ENCODE results near the gene PRKAR1A.
"Not testable (repeated sequence)": the region's sequence is repeated elsewhere in the genome, so short reads cannot be mapped to it uniquely, and the experiment has no call there.

The PRKAR1A gene

GRCh38 chr17:68512247-68512959 lies at the start of gene PRKAR1A:
PRKAR1A (plus strand) TSS chr17:68512430; CDS start chr17:68515400, 2,970 bp downstream.
- in situ Hi-C loops (cut with MboI; ENCODE audit: low sequenced_read_pairs) = no loop called here

- in situ Hi-C loops (cut with MboI; ENCODE audit: low sequenced_read_pairs) = no loop called here
Measured at GRCh38 chr17:68463211-68464019, 48.8 kb upstream of the PRKAR1A start.

- in situ Hi-C loops (cut with MboI; ENCODE audit: low sequenced_read_pairs) = no loop called here
Measured at GRCh38 chr17:68468334-68468733, 43.9 kb upstream of the PRKAR1A start.

GRCh38 chr17:68468788-68469187 lies 43.4 kb upstream of the PRKAR1A start:
- in situ Hi-C loops (cut with MboI; ENCODE audit: low sequenced_read_pairs) = no loop called here

- in situ Hi-C loops (cut with MboI; ENCODE audit: low sequenced_read_pairs) = no loop called here
Measured at GRCh38 chr17:68470961-68471360, 41.3 kb upstream of the PRKAR1A start.

- in situ Hi-C loops (cut with MboI; ENCODE audit: low sequenced_read_pairs) = no loop called here
Measured at GRCh38 chr17:68480885-68481284, 31.3 kb upstream of the PRKAR1A start.

- in situ Hi-C loops (cut with MboI; ENCODE audit: low sequenced_read_pairs) = no loop called here
Measured at GRCh38 chr17:68482576-68483041, 29.6 kb upstream of the PRKAR1A start.

GRCh38 chr17:68484458-68484857 lies 27.8 kb upstream of the PRKAR1A start:
- in situ Hi-C loops (cut with MboI; ENCODE audit: low sequenced_read_pairs) = no loop called here

- in situ Hi-C loops (cut with MboI; ENCODE audit: low sequenced_read_pairs) = no loop called here
Measured at GRCh38 chr17:68489919-68490318, 22.3 kb upstream of the PRKAR1A start.

- in situ Hi-C loops (cut with MboI; ENCODE audit: low sequenced_read_pairs) = no loop called here
Measured at GRCh38 chr17:68491381-68492231, 20.6 kb upstream of the PRKAR1A start.

- in situ Hi-C loops (cut with MboI; ENCODE audit: low sequenced_read_pairs) = not testable (repeated sequence)
Measured at GRCh38 chr17:68492394-68493054, 19.7 kb upstream of the PRKAR1A start.

GRCh38 chr17:68495081-68495480 lies 17.1 kb upstream of the PRKAR1A start:
- in situ Hi-C loops (cut with MboI; ENCODE audit: low sequenced_read_pairs) = no loop called here

- in situ Hi-C loops (cut with MboI; ENCODE audit: low sequenced_read_pairs) = no loop called here
Measured at GRCh38 chr17:68497885-68498319, 14.3 kb upstream of the PRKAR1A start.

GRCh38 chr17:68498479-68499326 lies 13.5 kb upstream of the PRKAR1A start:
- in situ Hi-C loops (cut with MboI; ENCODE audit: low sequenced_read_pairs) = no loop called here

GRCh38 chr17:68499587-68499986 lies 12.6 kb upstream of the PRKAR1A start:
- in situ Hi-C loops (cut with MboI; ENCODE audit: low sequenced_read_pairs) = no loop called here

- in situ Hi-C loops (cut with MboI; ENCODE audit: low sequenced_read_pairs) = no loop called here
Measured at GRCh38 chr17:68501074-68501473, 11.2 kb upstream of the PRKAR1A start.

GRCh38 chr17:68505951-68506350 lies 6.3 kb upstream of the PRKAR1A start:
- in situ Hi-C loops (cut with MboI; ENCODE audit: low sequenced_read_pairs) = no loop called here

- in situ Hi-C loops (cut with MboI; ENCODE audit: low sequenced_read_pairs) = no loop called here
Measured at GRCh38 chr17:68507576-68507975, 4.7 kb upstream of the PRKAR1A start.

GRCh38 chr17:68509141-68510057 lies 2.8 kb upstream of the PRKAR1A start:
- in situ Hi-C loops (cut with MboI; ENCODE audit: low sequenced_read_pairs) = no loop called here
